Endothelial cell of umbilical vein (primary cell): Measurements from ENCODE around the gene WRAP73. TPM values are rescaled to one million over a fixed set of nuclear protein-coding genes. Genes with fewer than 3 reads are reported as not detected.
A peak's percentile ranks its signal among the peaks of the same experiment; 100 is the strongest.
"Not testable (repeated sequence)": the region's sequence is repeated elsewhere in the genome, so short reads cannot be mapped to it uniquely, and the experiment has no call there.

Source experiments
- BruUV-seq: library from RNA; stranded (reverse); fragments of 400-500 nt; replicated peaks from 2 replicates; lab custom pipeline; 2021; lab: Mats Ljungman, UMichigan
- CTCF ChIA-PET: fragments of 300-600, 350-600 bp; sonication (Branson Sonifier 250); formaldehyde crosslinking; loops from one replicate; lab custom pipeline; 2021; ENCODE audit warnings: antibody characterized with exemption, inconsistent platforms; lab: Charles Lee
- POLR2A ChIA-PET: fragments of 300-600, 350-600 bp; sonication (Branson Sonifier 250); formaldehyde crosslinking; loops from one replicate; lab custom pipeline; 2021; ENCODE audit warnings: antibody characterized with exemption, inconsistent platforms; lab: Charles Lee
- DNase-seq: peaks from one replicate; pipeline ENCODE4 v3.0.0-alpha.2; 2011; ENCODE audit warnings: low read depth, low spot score
- FAIRE-seq: peaks from 2 replicates; lab custom pipeline; 2011; peaks lifted over from hg19 to GRCh38; lab: Jason Lieb, UNC
- H2AFZ ChIP-seq: 2 replicates; pipeline ENCODE4 v1.6.0; 2012; ENCODE audit warnings: low read depth, low read length, control low read depth, inconsistent platforms
- H3K27ac ChIP-seq: 2 replicates; pipeline ENCODE4 v1.5.1; 2011; ENCODE audit warnings: low read depth, mild to moderate bottlenecking, control low read depth, low read length, moderate library complexity; ENCODE audit not compliant: insufficient read depth
- H3K27me3 ChIP-seq, 2 experiments: 2 replicates each; pipeline versions ENCODE4 v1.6.0 to v1.6.1; 2011; ENCODE audit warnings: low read length in 2 of 2, mixed read lengths in 1 of 2; ENCODE audit not compliant: control insufficient read depth in 2 of 2, insufficient read depth in 2 of 2
- H3K36me3 ChIP-seq, 2 experiments: 2 replicates in 1 of 2; 3 replicates in 1 of 2; pipeline ENCODE4 v1.5.1; 2011; ENCODE audit warnings: low read length in 2 of 2, mild to moderate bottlenecking in 1 of 2, moderate library complexity in 1 of 2; ENCODE audit not compliant: control insufficient read depth in 2 of 2, insufficient read depth in 2 of 2; ENCODE audit errors: extremely low read depth in 1 of 2
- H3K4me1 ChIP-seq: 3 replicates; pipeline ENCODE4 v1.5.1; 2011; ENCODE audit warnings: mild to moderate bottlenecking, low read length; ENCODE audit not compliant: control insufficient read depth, insufficient read depth; ENCODE audit errors: extremely low read depth
- H3K4me2 ChIP-seq: 2 replicates; pipeline ENCODE4 v1.6.1; 2011; ENCODE audit warnings: low read length, control low read depth, mixed read lengths; ENCODE audit not compliant: insufficient read depth
- H3K4me3 ChIP-seq, 3 experiments: fragments of 200-600 bp in 1 of 3; sonication (generic), shearing (Covaris generic) in 1 of 3; replicated peaks in 1 of 3; 2 replicates each; pipeline ENCODE4 v1.5.1; 2011 to 2016; ENCODE audit warnings: control low read depth in 3 of 3, low read length in 3 of 3, mild to moderate bottlenecking in 2 of 3, inconsistent platforms in 1 of 3, low read depth in 1 of 3, moderate library complexity in 1 of 3; ENCODE audit not compliant: insufficient read depth in 1 of 3
- H3K79me2 ChIP-seq: 2 replicates; pipeline ENCODE4 v1.6.0; 2012; ENCODE audit warnings: low read length, inconsistent platforms; ENCODE audit not compliant: control insufficient read depth, insufficient read depth
- H3K9ac ChIP-seq: replicated peaks from 2 replicates; pipeline ENCODE3; 2011; ENCODE audit warnings: low read length, control low read depth; ENCODE audit not compliant: insufficient read depth; ENCODE audit errors: extremely low read depth
- H3K9me1 ChIP-seq: replicated peaks from 3 replicates; pipeline ENCODE4 v1.6.0; 2011; ENCODE audit warnings: mild to moderate bottlenecking, low read length; ENCODE audit not compliant: control insufficient read depth, insufficient read depth; ENCODE audit errors: extremely low read depth
- H3K9me3 ChIP-seq: replicated peaks from 2 replicates; pipeline ENCODE4 v1.5.1; 2012; ENCODE audit warnings: low read length, inconsistent platforms; ENCODE audit not compliant: control insufficient read depth, insufficient read depth
- H4K20me1 ChIP-seq: replicated peaks from 2 replicates; pipeline ENCODE3; 2011; ENCODE audit warnings: mild to moderate bottlenecking, low read length; ENCODE audit not compliant: control insufficient read depth, insufficient read depth; ENCODE audit errors: extremely low read depth
- FOS ChIP-seq: IDR thresholded peaks from 2 replicates; pipeline ENCODE4 v1.6.1; 2011; ENCODE audit warnings: mild to moderate bottlenecking, low read length, moderate library complexity, borderline replicate concordance; ENCODE audit not compliant: insufficient read depth
- dilution Hi-C: fragments of 300-500 bp; cut with MboI; formaldehyde crosslinking; loops from one replicate; pipeline ENCODE4 v1.15.0; 2019; ENCODE audit warnings: low sequenced_read_pairs; ENCODE audit not compliant: extremely low pct_ligation_motif_present
- intact Hi-C: fragments of 100-400 bp; cut with micrococcal nuclease; formaldehyde crosslinking; loops from one replicate; pipeline ENCODE4 v1.10.0; 2022
- polyA plus RNA-seq, 4 experiments: library from polyadenylated mRNA; depleted of rRNA in 3 of 4; stranded (reverse) in 3 of 4; unstranded in 1 of 4; fragments of >200 nt; gene quantifications; 2 replicates each; pipeline versions ENCODE4 v1.2.1 to v1.2.3, GENCODE V29; 2011 to 2012; ENCODE audit warnings: missing spikeins in 1 of 4
- total RNA-seq: library from RNA; stranded (reverse); gene quantifications from 2 replicates; pipeline ENCODE4 v1.2.3, GENCODE V29; 2021
- TF ChIP-seq, protein P1 (sequence below): IDR thresholded peaks from 2 replicates; pipeline ENCODE4 v1.6.1; 2011; ENCODE audit not compliant: insufficient read depth, insufficient read length

Gene WRAP73
- total and polyA plus RNA-seq, 2 donors (not counting 3 experiments of a cell fraction or from before 2014, with no cell fraction given) = 23.0 to 50.7 TPM

DNA sequence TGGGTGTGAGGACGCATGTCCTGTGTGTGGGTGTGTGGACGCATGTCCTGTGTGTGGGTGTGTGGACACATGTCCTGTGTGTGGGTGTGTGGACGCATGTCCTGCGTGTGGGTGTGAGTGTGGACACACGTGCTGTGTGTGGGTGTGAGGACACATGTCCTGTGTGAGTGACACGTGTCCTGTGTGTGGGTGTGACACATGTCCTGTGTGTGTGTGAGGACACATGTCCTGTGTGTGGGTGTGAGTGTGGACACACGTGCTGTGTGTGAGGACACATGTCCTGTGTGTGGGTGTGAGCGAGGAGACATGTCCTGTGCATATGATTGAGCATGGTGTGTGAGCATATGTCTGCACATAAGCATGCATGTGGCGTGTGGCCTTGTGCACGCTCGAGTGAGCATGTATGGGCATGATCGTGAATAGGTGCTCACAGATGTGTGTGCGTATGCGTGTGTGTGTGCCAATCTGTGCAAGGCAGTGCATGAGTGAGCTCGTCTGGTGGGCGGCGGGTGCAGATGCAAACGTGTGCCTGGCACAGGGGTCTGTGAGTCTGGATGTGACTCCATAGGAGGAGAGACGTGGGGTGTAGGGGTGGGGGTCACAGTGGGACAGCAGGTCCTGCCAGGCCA lies 63.8 kb downstream of the WRAP73 start:
- POLR2A ChIA-PET = no interaction called here
- H3K4me1 ChIP-seq = peaks cover 11% of the 10 kb centered on the region
- no peaks in the 10 kb centered on the region for H3K27me3 ChIP-seq
- H3K4me3 ChIP-seq = no peak overlapping the region
- no peak for DNase-seq
- H3K36me3 ChIP-seq = no peaks in the 10 kb centered on the region
- no TSS peak for BruUV-seq
- no peaks in the 10 kb centered on the region for H4K20me1 ChIP-seq
- no peak for FAIRE-seq
- no peak overlapping the region for H2AFZ ChIP-seq
- intact Hi-C loops (no loop called here), dilution Hi-C loops (no loop called here)
- no peaks in the 10 kb centered on the region for H3K79me2 ChIP-seq
- TF ChIP-seq, protein P1, sequence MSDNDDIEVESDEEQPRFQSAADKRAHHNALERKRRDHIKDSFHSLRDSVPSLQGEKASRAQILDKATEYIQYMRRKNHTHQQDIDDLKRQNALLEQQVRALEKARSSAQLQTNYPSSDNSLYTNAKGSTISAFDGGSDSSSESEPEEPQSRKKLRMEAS = peak; percentile 31
- TF ChIP-seq FOS = no peak
- no peak overlapping the region for H3K9ac ChIP-seq
- H3K9me3 ChIP-seq = no peaks in the 10 kb centered on the region
- no peak overlapping the region for H3K4me2 ChIP-seq
- CTCF ChIA-PET = interaction anchor here (1.2 to 6.2 kb wide), 3 partner anchors 30 to 139 kb away, joined by 3 to 139 read pairs (median 4); no protein-coding TSS in a partner anchor
- H3K27ac ChIP-seq = no peak overlapping the region
- no peaks in the 10 kb centered on the region for H3K9me1 ChIP-seq

DNA sequence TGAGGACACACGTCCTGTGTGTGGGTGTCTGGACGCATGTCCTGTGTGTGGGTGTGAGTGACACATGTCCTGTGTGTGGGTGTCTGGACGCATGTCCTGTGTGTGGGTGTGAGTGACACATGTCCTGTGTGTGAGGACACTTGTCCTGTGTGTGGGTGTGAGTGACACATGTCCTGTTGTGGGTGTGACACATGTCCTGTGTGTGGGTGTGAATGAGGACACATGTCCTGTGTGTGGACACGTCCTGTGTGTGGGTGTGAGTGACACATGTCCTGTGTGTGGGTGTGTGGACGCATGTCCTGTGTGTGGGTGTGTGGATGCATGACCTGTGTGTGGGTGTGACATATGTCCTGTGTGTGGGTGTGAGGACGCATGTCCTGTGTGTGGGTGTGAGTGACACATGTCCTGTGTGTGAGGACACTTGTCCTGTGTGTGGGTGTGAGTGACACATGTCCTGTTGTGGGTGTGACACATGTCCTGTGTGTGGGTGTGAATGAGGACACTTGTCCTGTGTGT lies 64.5 kb downstream of the WRAP73 start:
- H3K27me3 ChIP-seq, H3K4me1 ChIP-seq, dilution Hi-C loops, H3K9me3 ChIP-seq, H3K9me1 ChIP-seq, H3K4me2 ChIP-seq, BruUV-seq, H2AFZ ChIP-seq, H3K36me3 ChIP-seq, POLR2A ChIA-PET, CTCF ChIA-PET, H3K27ac ChIP-seq, FAIRE-seq, H3K4me3 ChIP-seq, intact Hi-C loops, H3K9ac ChIP-seq, H4K20me1 ChIP-seq, DNase-seq, H3K79me2 ChIP-seq: not testable (repeated sequence)
